ENCODE measurements around the gene IL12RB1.

DNA sequence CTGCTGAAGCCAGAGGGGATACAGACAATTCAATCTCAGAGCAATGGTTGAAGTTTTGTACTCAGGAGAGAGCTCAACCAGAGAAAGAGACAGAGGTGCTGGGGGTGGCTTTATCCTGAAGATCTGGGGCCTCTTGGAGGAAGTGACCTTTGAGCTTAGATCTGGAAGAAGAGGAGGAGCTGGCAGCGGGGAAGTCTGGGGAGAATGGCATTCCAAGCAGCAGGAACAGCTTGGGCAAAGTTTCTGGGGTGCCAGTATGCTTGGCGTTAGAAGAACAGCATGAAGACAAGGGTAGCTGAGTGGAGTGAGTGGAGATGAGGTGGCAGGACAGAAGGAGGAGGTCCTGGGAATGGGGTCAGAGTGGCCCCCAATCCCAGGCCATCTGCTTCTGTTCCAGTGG, 22.2 kb upstream of the IL12RB1 start:
- TF ChIP-seq, protein P1, sequence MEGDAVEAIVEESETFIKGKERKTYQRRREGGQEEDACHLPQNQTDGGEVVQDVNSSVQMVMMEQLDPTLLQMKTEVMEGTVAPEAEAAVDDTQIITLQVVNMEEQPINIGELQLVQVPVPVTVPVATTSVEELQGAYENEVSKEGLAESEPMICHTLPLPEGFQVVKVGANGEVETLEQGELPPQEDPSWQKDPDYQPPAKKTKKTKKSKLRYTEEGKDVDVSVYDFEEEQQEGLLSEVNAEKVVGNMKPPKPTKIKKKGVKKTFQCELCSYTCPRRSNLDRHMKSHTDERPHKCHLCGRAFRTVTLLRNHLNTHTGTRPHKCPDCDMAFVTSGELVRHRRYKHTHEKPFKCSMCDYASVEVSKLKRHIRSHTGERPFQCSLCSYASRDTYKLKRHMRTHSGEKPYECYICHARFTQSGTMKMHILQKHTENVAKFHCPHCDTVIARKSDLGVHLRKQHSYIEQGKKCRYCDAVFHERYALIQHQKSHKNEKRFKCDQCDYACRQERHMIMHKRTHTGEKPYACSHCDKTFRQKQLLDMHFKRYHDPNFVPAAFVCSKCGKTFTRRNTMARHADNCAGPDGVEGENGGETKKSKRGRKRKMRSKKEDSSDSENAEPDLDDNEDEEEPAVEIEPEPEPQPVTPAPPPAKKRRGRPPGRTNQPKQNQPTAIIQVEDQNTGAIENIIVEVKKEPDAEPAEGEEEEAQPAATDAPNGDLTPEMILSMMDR (IDR thresholded peaks at IDR 0.05) = no peak
- no peak for TF ChIP-seq EP300 (IDR thresholded peaks at IDR 0.05)
- no peak for TF ChIP-seq POLR2AphosphoS5 (IDR thresholded peaks at IDR 0.05)
- no peak for TF ChIP-seq POLR2A (IDR thresholded peaks at IDR 0.05)
